Astrocyte (in vitro differentiated cells and primary cell): ENCODE results near the gene MKNK1. TPM values are rescaled to one million over a fixed set of nuclear protein-coding genes. Genes with fewer than 3 reads are reported as not detected.

Source experiments
- DNase-seq: peaks from one replicate; pipeline ENCODE4 v3.0.0-alpha.2; 2010; ENCODE audit warnings: low read depth
- FAIRE-seq: peaks from 2 replicates; lab custom pipeline; 2011; peaks lifted over from hg19 to GRCh38; lab: Jason Lieb, UNC
- H2AFZ ChIP-seq: 2 replicates; pipeline ENCODE4 v1.6.0; 2012; ENCODE audit warnings: low read depth, low read length, inconsistent platforms
- H3K27ac ChIP-seq: 2 replicates; pipeline ENCODE4 v1.5.1; 2011; ENCODE audit warnings: low read depth, low read length, inconsistent platforms
- H3K27me3 ChIP-seq: 2 replicates; pipeline ENCODE4 v1.6.0; 2011; ENCODE audit warnings: low read length, inconsistent platforms; ENCODE audit not compliant: insufficient read depth
- H3K36me3 ChIP-seq: 2 replicates; pipeline ENCODE4 v1.5.1; 2011; ENCODE audit warnings: low read length, inconsistent platforms; ENCODE audit not compliant: insufficient read depth
- H3K4me1 ChIP-seq: 2 replicates; pipeline ENCODE4 v1.5.1; 2011; ENCODE audit warnings: low read length, inconsistent platforms; ENCODE audit not compliant: insufficient read depth
- H3K4me2 ChIP-seq: 2 replicates; pipeline ENCODE4 v1.6.0; 2012; ENCODE audit warnings: low read length, inconsistent platforms
- H3K4me3 ChIP-seq: 2 replicates; pipeline ENCODE4 v1.5.1; 2011; ENCODE audit warnings: low read depth, mild to moderate bottlenecking, low read length, inconsistent platforms; ENCODE audit not compliant: insufficient read depth
- H3K79me2 ChIP-seq: 2 replicates; pipeline ENCODE4 v1.6.0; 2012; ENCODE audit warnings: mild to moderate bottlenecking, low read length, inconsistent platforms; ENCODE audit not compliant: insufficient read depth
- H3K9ac ChIP-seq: 2 replicates; pipeline ENCODE4 v1.6.0; 2012; ENCODE audit warnings: mild to moderate bottlenecking, low read length, inconsistent platforms
- H3K9me3 ChIP-seq: 2 replicates; pipeline ENCODE4 v1.5.1; 2012; ENCODE audit warnings: low read depth, mild to moderate bottlenecking, low read length, inconsistent platforms; ENCODE audit not compliant: insufficient read depth
- H4K20me1 ChIP-seq: 2 replicates; pipeline ENCODE4 v1.6.0; 2012; ENCODE audit warnings: low read length, inconsistent platforms; ENCODE audit not compliant: insufficient read depth
- H3K27ac Mint-ChIP-seq: one replicate; pipeline ENCODE4 v1.8.0; 2021; ENCODE audit warnings: mild to moderate bottlenecking, mixed read lengths; ENCODE audit not compliant: unreplicated experiment
- H3K27me3 Mint-ChIP-seq: one replicate; pipeline ENCODE4 v1.8.0; 2021; ENCODE audit warnings: low read depth, mixed read lengths; ENCODE audit not compliant: unreplicated experiment
- H3K36me3 Mint-ChIP-seq: one replicate; pipeline ENCODE4 v1.8.0; 2021; ENCODE audit warnings: low read depth, mixed read lengths; ENCODE audit not compliant: unreplicated experiment
- H3K4me1 Mint-ChIP-seq: one replicate; pipeline ENCODE4 v1.8.0; 2021; ENCODE audit warnings: low read depth, mixed read lengths; ENCODE audit not compliant: unreplicated experiment
- H3K4me3 Mint-ChIP-seq: one replicate; pipeline ENCODE4 v1.8.0; 2021; ENCODE audit warnings: mild to moderate bottlenecking, moderate library complexity, mixed read lengths; ENCODE audit not compliant: unreplicated experiment
- H3K9me3 Mint-ChIP-seq: one replicate; pipeline ENCODE4 v1.8.0; 2021; ENCODE audit warnings: mild to moderate bottlenecking, mixed read lengths; ENCODE audit not compliant: unreplicated experiment
- EZH2 ChIP-seq: IDR thresholded peaks from 2 replicates; pipeline ENCODE4 v1.6.1; 2012; ENCODE audit warnings: mild to moderate bottlenecking, low read length, inconsistent platforms; ENCODE audit not compliant: insufficient read depth
- total RNA-seq: library from RNA; stranded (reverse); gene quantifications from 2 replicates; pipeline ENCODE4 v1.2.1, GENCODE V29; 2021
- TF ChIP-seq, protein P1 (sequence below): IDR thresholded peaks from 2 replicates; pipeline ENCODE4 v1.5.1; 2011; ENCODE audit warnings: low read depth, mild to moderate bottlenecking, inconsistent platforms, low read length, moderate library complexity; ENCODE audit not compliant: insufficient read depth

Gene MKNK1
- total RNA-seq, 1 donor from 2014 or later = 26.9 TPM

DNA sequence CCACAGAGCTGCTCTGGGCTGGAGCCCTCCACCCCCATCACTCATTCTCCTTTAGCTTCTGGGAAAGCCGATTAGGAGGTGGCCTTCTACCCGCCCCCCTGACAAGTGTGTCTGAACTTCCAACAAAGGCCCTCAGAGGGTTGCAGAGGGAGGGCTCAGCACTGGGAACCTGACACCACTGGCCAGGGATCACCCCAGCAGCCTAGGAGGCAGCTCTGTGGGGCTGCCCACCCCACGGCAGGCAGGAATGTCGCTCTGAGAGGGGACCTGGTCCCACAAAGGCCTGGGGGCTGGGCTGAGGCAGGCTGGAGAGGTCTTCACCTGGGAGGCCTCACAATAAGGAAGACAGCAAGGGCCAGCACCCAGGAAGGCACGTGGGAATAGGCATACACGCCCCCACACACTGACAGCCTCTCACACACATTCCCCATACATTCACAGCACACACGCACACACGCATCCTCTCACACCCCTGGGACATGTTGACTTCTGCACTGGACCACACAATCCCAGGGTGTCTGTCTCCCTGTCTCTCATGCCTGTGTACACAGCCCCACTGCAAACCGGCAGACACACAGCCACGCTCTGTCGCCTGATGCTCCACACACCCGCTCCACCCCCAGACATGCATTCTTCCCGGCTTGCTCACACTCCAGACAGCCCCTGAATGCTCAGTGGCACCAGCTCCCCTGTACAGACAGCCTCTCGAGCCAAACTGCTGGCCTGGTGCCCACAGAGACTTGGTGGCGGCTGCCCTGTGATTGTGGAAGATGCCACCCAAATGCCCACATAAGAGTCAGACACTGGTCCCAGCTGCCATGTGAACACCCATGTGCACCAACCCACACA, 83.8 kb downstream of the MKNK1 start:
- H2AFZ ChIP-seq = peak overlapping the region; percentile 44
- FAIRE-seq = peak; percentile 69

DNA sequence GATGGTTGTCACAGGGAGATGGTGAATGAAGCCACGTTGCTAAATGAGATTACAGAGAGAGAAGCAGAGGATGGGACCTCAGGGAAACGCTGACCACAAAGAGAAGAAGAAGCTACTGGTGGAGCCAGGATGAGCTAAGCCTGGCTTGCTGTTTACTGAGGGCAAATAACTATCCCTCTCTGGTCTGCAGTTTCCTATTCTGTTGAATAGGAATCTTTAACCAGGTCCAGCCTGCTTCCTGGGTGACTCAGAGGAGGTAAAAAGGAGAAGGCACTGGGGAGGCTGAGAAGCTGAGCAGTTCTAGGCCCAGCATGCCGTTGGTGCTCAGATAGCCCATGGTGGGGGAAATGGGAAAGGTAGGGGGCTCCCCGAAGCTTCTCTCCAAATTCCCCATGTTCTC, 84.9 kb downstream of the MKNK1 start:
- Histone ChIP-seq H4K20me1 (no peaks in the 10 kb centered on the region), H3K36me3 (no peaks in the 10 kb centered on the region), H3K27me3 (peaks cover 13% of the 10 kb centered on the region), H3K9me3 (no peaks in the 10 kb centered on the region), H2AFZ (no peak overlapping the region), H3K4me3 (no peak overlapping the region), H3K4me2 (no peak overlapping the region), H3K27ac (no peak overlapping the region), H3K79me2 (no peaks in the 10 kb centered on the region), H3K4me1 (peaks cover 34% of the 10 kb centered on the region), H3K9ac (no peak overlapping the region)
- H3K9me3 Mint-ChIP-seq = no peaks in the 10 kb centered on the region
- TF ChIP-seq, protein P1, sequence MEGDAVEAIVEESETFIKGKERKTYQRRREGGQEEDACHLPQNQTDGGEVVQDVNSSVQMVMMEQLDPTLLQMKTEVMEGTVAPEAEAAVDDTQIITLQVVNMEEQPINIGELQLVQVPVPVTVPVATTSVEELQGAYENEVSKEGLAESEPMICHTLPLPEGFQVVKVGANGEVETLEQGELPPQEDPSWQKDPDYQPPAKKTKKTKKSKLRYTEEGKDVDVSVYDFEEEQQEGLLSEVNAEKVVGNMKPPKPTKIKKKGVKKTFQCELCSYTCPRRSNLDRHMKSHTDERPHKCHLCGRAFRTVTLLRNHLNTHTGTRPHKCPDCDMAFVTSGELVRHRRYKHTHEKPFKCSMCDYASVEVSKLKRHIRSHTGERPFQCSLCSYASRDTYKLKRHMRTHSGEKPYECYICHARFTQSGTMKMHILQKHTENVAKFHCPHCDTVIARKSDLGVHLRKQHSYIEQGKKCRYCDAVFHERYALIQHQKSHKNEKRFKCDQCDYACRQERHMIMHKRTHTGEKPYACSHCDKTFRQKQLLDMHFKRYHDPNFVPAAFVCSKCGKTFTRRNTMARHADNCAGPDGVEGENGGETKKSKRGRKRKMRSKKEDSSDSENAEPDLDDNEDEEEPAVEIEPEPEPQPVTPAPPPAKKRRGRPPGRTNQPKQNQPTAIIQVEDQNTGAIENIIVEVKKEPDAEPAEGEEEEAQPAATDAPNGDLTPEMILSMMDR = no peak
- TF ChIP-seq EZH2 = no peak
- no peak overlapping the region for H3K27ac Mint-ChIP-seq
- H3K36me3 Mint-ChIP-seq = no peaks in the 10 kb centered on the region
- peaks cover 21% of the 10 kb centered on the region for H3K27me3 Mint-ChIP-seq
- FAIRE-seq (no peak), DNase-seq (no peak)
- peak overlapping the region; percentile 41 for H3K4me3 Mint-ChIP-seq
- H3K4me1 Mint-ChIP-seq = peaks cover 44% of the 10 kb centered on the region

More for the DNA sequence above, 83.8 kb downstream of the MKNK1 start:
- no peaks in the 10 kb centered on the region for H3K9me3 Mint-ChIP-seq
- peaks cover 21% of the 10 kb centered on the region for H3K27me3 Mint-ChIP-seq
- peaks cover 5% of the 10 kb centered on the region for H3K27me3 ChIP-seq
- no peaks in the 10 kb centered on the region for H3K36me3 Mint-ChIP-seq
- peaks cover 34% of the 10 kb centered on the region for H3K4me1 ChIP-seq
- H3K27ac ChIP-seq = peak overlapping the region; percentile 24
- peak overlapping the region; percentile 38 for H3K9ac ChIP-seq
- peak overlapping the region; percentile 55 for H3K4me3 Mint-ChIP-seq
- TF ChIP-seq EZH2 = no peak
- TF ChIP-seq, protein P1 = no peak
- H3K4me3 ChIP-seq = peak overlapping the region; percentile 3
- H3K79me2 ChIP-seq = no peaks in the 10 kb centered on the region
- no peaks in the 10 kb centered on the region for H3K36me3 ChIP-seq
- H3K4me1 Mint-ChIP-seq = peaks cover 44% of the 10 kb centered on the region
- H3K27ac Mint-ChIP-seq = peak overlapping the region; percentile 90
- peak overlapping the region; percentile 84 for H3K4me2 ChIP-seq
- no peaks in the 10 kb centered on the region for H4K20me1 ChIP-seq
- peak; percentile 82 for DNase-seq
- no peaks in the 10 kb centered on the region for H3K9me3 ChIP-seq
